HepG2 (cell line): ENCODE measurements around the gene MTCH1. TPM values are rescaled to one million over a fixed set of nuclear protein-coding genes. Genes with fewer than 3 reads are reported as not detected.

Experiments
- FOXK2 ChIP-seq: fragments of 450-650 bp; IDR thresholded peaks from 2 replicates; pipeline ENCODE4 v1.6.1; 2016
- SMC3 ChIP-seq: IDR thresholded peaks from 2 replicates; pipeline ENCODE4 v1.6.1; 2011; ENCODE audit warnings: low read length, improper control_type of control experiment
- YY1 ChIP-seq: IDR thresholded peaks from 2 replicates; pipeline ENCODE4 v1.6.1; 2011; ENCODE audit warnings: low read length, low read depth, moderate library complexity, mild to moderate bottlenecking; ENCODE audit not compliant: insufficient read depth, insufficient replicate concordance
- ZBTB20 ChIP-seq: sonication (generic); formaldehyde crosslinking; IDR thresholded peaks from 2 replicates; pipeline ENCODE4 v1.8.1; 2023; ENCODE audit warnings: missing genetic modification reagents, low read depth, mild to moderate bottlenecking, borderline replicate concordance
- ZFYVE20 ChIP-seq: sonication (generic); formaldehyde crosslinking; IDR thresholded peaks from 2 replicates; pipeline ENCODE4 v1.8.0; 2023; ENCODE audit warnings: low read depth, mild to moderate bottlenecking, moderate library complexity, missing genetic modification reagents, borderline replicate concordance
- ZNF335 ChIP-seq: sonication (generic); formaldehyde crosslinking; IDR thresholded peaks from 2 replicates; pipeline ENCODE4 v1.4.0; 2020; ENCODE audit warnings: missing genetic modification reagents
- ZNF350 ChIP-seq: sonication (generic); formaldehyde crosslinking; IDR thresholded peaks from 2 replicates; pipeline ENCODE4 v1.4.0; 2020; ENCODE audit warnings: mild to moderate bottlenecking, low read depth, missing genetic modification reagents, borderline replicate concordance
- ZNF607 ChIP-seq: sonication (generic); formaldehyde crosslinking; IDR thresholded peaks from 2 replicates; pipeline ENCODE4 v1.5.1; 2020; ENCODE audit warnings: missing genetic modification reagents, mild to moderate bottlenecking, borderline replicate concordance
- ZNF749 ChIP-seq: sonication (generic); formaldehyde crosslinking; IDR thresholded peaks from 2 replicates; pipeline ENCODE4 v1.8.0; 2022; ENCODE audit warnings: mild to moderate bottlenecking, missing genetic modification reagents, moderate library complexity, borderline replicate concordance
- ZNF777 ChIP-seq: sonication (generic); formaldehyde crosslinking; IDR thresholded peaks from 2 replicates; pipeline ENCODE4 v1.4.0; 2020; ENCODE audit warnings: missing genetic modification reagents
- ZNF788 ChIP-seq: sonication (generic); formaldehyde crosslinking; IDR thresholded peaks from 2 replicates; pipeline ENCODE4 v1.5.0; 2020; ENCODE audit warnings: mild to moderate bottlenecking, missing genetic modification reagents, borderline replicate concordance
- ZNF816 ChIP-seq: sonication (generic); formaldehyde crosslinking; IDR thresholded peaks from 2 replicates; pipeline ENCODE4 v1.8.0; 2022; ENCODE audit warnings: missing genetic modification reagents, mild to moderate bottlenecking, borderline replicate concordance
- polyA plus RNA-seq, 8 experiments: library from polyadenylated mRNA; depleted of rRNA in 3 of 8; stranded (reverse) in 7 of 8; unstranded in 1 of 8; fragments of >200 nt; fragmentation: Illumina TruSeq in 4 of 8; extraction: Trizol in 4 of 8; gene quantifications; 2 replicates each; pipeline versions ENCODE4 v1.2.1 to v1.2.3, GENCODE V29; 2011 to 2016; ENCODE audit warnings: low read depth in 4 of 8, missing spikeins in 1 of 8, mixed read lengths in 1 of 8; ENCODE audit not compliant: insufficient read depth in 1 of 8
- total RNA-seq, 5 experiments: library from RNA; depleted of rRNA; stranded (reverse); fragments of >200 nt; fragmentation: Illumina TruSeq; extraction: Trizol; gene quantifications; 2 replicates each; pipeline ENCODE4 v1.2.3, GENCODE V29; 2016; ENCODE audit warnings: low read depth in 1 of 5
- TF ChIP-seq, protein P1 (sequence below): sonication (generic); formaldehyde crosslinking; IDR thresholded peaks from 2 replicates; pipeline ENCODE4 v1.4.0; 2020; ENCODE audit warnings: missing genetic modification reagents
- TF ChIP-seq, protein P2 (sequence below): sonication (generic); IDR thresholded peaks from 2 replicates; pipeline ENCODE4 v1.6.1; 2016; ENCODE audit warnings: low read depth, borderline replicate concordance
- TF ChIP-seq, protein P3 (sequence below): sonication (generic); formaldehyde crosslinking; IDR thresholded peaks from 2 replicates; pipeline ENCODE4 v1.4.0; 2020; ENCODE audit warnings: mild to moderate bottlenecking, missing genetic modification reagents, borderline replicate concordance
- TF ChIP-seq, protein P4 (sequence below): sonication (generic); formaldehyde crosslinking; IDR thresholded peaks from 2 replicates; pipeline ENCODE4 v1.4.0; 2020; ENCODE audit warnings: missing genetic modification reagents
- TF ChIP-seq, protein P5 (sequence below): sonication (generic); formaldehyde crosslinking; IDR thresholded peaks from 2 replicates; pipeline ENCODE4 v1.8.0; 2022; ENCODE audit warnings: missing genetic modification reagents, low read depth, mild to moderate bottlenecking, borderline replicate concordance

The MTCH1 gene
- total and polyA plus RNA-seq, 2 of the 13 experiments (the other 11 are each of a cell fraction or from before 2014, with no cell fraction given): 86.2 to 144 TPM

DNA sequence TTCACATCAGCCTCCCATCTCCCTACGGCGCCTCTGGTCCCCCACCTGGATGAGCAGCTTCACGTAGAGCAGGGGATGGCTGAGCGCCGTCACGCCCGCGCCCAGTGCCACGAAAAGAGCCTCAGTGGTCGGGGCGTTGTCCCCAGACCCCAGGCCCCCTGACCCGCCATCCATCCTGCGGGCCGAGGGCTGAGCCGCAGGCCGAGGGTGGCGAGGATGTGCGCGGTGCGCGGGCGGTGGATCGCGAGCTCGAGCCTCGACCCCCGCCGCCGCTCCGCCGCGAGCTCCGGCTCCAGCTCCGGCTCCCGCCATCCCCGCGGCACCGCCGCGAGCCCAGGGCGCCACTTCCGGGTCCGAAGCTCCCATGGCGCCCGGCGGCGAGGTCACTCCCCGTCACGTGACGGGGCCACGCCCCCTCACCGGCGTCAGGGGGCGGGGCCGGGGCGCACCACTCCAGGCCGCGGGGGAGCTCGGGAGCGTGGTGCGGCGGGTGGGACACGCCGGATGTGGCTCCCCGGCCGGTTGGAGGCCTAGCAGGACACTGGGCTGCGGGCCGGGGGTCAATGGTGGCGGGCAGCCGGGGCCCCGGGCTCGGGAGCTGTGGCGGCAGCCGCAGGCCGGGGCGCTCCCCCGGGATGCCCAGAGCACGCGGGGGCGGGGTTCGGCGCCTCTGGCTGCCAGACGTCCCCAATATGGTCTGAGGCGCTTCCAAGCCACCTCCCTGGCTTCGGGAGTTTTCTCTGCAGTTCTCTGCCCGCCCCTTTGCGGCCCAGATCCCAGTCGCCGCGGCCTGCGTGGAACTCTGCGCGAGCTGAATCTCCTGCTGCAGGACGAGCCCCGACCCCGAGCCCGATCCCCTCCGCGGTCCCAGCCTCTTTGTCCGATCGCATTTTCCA, at the start of gene MTCH1 (continued):
- TF ChIP-seq, protein P1, sequence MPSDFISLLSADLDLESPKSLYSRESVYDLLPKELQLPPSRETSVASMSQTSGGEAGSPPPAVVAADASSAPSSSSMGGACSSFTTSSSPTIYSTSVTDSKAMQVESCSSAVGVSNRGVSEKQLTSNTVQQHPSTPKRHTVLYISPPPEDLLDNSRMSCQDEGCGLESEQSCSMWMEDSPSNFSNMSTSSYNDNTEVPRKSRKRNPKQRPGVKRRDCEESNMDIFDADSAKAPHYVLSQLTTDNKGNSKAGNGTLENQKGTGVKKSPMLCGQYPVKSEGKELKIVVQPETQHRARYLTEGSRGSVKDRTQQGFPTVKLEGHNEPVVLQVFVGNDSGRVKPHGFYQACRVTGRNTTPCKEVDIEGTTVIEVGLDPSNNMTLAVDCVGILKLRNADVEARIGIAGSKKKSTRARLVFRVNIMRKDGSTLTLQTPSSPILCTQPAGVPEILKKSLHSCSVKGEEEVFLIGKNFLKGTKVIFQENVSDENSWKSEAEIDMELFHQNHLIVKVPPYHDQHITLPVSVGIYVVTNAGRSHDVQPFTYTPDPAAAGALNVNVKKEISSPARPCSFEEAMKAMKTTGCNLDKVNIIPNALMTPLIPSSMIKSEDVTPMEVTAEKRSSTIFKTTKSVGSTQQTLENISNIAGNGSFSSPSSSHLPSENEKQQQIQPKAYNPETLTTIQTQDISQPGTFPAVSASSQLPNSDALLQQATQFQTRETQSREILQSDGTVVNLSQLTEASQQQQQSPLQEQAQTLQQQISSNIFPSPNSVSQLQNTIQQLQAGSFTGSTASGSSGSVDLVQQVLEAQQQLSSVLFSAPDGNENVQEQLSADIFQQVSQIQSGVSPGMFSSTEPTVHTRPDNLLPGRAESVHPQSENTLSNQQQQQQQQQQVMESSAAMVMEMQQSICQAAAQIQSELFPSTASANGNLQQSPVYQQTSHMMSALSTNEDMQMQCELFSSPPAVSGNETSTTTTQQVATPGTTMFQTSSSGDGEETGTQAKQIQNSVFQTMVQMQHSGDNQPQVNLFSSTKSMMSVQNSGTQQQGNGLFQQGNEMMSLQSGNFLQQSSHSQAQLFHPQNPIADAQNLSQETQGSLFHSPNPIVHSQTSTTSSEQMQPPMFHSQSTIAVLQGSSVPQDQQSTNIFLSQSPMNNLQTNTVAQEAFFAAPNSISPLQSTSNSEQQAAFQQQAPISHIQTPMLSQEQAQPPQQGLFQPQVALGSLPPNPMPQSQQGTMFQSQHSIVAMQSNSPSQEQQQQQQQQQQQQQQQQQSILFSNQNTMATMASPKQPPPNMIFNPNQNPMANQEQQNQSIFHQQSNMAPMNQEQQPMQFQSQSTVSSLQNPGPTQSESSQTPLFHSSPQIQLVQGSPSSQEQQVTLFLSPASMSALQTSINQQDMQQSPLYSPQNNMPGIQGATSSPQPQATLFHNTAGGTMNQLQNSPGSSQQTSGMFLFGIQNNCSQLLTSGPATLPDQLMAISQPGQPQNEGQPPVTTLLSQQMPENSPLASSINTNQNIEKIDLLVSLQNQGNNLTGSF (CRISPR knock-in tag): 0 out of 2 replicates have a peak, but pooled peaks have one; percentile 52
- TF ChIP-seq, protein P2, sequence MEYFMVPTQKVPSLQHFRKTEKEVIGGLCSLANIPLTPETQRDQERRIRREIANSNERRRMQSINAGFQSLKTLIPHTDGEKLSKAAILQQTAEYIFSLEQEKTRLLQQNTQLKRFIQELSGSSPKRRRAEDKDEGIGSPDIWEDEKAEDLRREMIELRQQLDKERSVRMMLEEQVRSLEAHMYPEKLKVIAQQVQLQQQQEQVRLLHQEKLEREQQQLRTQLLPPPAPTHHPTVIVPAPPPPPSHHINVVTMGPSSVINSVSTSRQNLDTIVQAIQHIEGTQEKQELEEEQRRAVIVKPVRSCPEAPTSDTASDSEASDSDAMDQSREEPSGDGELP: no peak
- peak; percentile 86 for TF ChIP-seq ZNF788
- peak; percentile 81 for TF ChIP-seq ZNF607 (CRISPR knock-in tag)
- peak; percentile 88 for TF ChIP-seq FOXK2
- TF ChIP-seq ZNF350 (CRISPR knock-in tag): no peak; the same call in 1 of the 2 replicates
- TF ChIP-seq ZNF335 (CRISPR knock-in tag): no peak
- TF ChIP-seq ZNF749 (CRISPR knock-in tag): peak; percentile 59
- TF ChIP-seq SMC3: no peak
- TF ChIP-seq, protein P3, sequence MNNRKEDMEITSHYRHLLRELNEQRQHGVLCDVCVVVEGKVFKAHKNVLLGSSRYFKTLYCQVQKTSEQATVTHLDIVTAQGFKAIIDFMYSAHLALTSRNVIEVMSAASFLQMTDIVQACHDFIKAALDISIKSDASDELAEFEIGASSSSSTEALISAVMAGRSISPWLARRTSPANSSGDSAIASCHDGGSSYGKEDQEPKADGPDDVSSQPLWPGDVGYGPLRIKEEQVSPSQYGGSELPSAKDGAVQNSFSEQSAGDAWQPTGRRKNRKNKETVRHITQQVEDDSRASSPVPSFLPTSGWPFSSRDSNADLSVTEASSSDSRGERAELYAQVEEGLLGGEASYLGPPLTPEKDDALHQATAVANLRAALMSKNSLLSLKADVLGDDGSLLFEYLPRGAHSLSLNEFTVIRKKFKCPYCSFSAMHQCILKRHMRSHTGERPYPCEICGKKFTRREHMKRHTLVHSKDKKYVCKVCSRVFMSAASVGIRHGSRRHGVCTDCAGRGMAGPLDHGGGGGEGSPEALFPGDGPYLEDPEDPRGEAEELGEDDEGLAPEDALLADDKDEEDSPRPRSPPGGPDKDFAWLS (CRISPR knock-in tag): no peak
- TF ChIP-seq ZBTB20 (CRISPR knock-in tag): no peak; the same call in 1 of the 2 replicates
- peak; percentile 92 for TF ChIP-seq YY1
- no peak for TF ChIP-seq ZFYVE20
- TF ChIP-seq, protein P4, sequence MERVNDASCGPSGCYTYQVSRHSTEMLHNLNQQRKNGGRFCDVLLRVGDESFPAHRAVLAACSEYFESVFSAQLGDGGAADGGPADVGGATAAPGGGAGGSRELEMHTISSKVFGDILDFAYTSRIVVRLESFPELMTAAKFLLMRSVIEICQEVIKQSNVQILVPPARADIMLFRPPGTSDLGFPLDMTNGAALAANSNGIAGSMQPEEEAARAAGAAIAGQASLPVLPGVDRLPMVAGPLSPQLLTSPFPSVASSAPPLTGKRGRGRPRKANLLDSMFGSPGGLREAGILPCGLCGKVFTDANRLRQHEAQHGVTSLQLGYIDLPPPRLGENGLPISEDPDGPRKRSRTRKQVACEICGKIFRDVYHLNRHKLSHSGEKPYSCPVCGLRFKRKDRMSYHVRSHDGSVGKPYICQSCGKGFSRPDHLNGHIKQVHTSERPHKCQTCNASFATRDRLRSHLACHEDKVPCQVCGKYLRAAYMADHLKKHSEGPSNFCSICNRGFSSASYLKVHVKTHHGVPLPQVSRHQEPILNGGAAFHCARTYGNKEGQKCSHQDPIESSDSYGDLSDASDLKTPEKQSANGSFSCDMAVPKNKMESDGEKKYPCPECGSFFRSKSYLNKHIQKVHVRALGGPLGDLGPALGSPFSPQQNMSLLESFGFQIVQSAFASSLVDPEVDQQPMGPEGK: peak; percentile 51
- TF ChIP-seq ZNF816 (CRISPR knock-in tag): no peak
- TF ChIP-seq ZNF777 (CRISPR knock-in tag): no peak
- TF ChIP-seq, protein P5, sequence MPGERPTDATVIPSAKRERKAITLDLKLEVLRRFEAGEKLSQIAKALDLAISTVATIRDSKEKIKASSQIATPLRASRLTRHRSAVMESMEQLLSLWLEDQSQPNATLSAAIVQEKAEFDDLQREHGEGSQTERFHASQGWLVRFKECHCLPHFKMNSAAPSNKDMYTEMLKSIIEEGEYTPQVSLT (CRISPR knock-in tag): no peak; the same call in 1 of the 2 replicates
